ENCODE data around the gene GJE1.

GRCh38 chr6:142172758-142173157 is 40.0 kb downstream of the GJE1 start:
- TF ChIP-seq CTCF (IDR thresholded peaks at IDR 0.05; ENCODE audit: low read depth, low read length), result no peak
- no peak for TF ChIP-seq POLR2A (IDR thresholded peaks at IDR 0.05; ENCODE audit: extremely low read depth, insufficient read length)
- TF ChIP-seq MAX (IDR thresholded peaks at IDR 0.05; ENCODE audit: low read depth, low read length), result no peak
- TF ChIP-seq MYC (IDR thresholded peaks at IDR 0.05; ENCODE audit: low read depth, low read length), result no peak
